HepG2 (cell line): Measurements from ENCODE around the gene SNF8. TPM values are rescaled to one million over a fixed set of nuclear protein-coding genes. Genes with fewer than 3 reads are reported as not detected.
A peak's percentile ranks its signal among the peaks of the same experiment; 100 is the strongest.

Experiments
- ATF7 ChIP-seq, 2 experiments: fragments of 450-650 bp in 1 of 2; sonication (generic) in 1 of 2; formaldehyde crosslinking in 1 of 2; IDR thresholded peaks; 2 replicates each; pipeline versions ENCODE4 v1.4.0 to v1.6.1; 2016 to 2020; ENCODE audit warnings: antibody characterized with exemption in 1 of 2, mild to moderate bottlenecking in 1 of 2, missing genetic modification reagents in 1 of 2
- BRCA1 ChIP-seq: sonication (generic); formaldehyde crosslinking; IDR thresholded peaks from 2 replicates; pipeline ENCODE4 v1.4.0; 2020; ENCODE audit warnings: missing genetic modification reagents
- CREB1 ChIP-seq, 2 experiments: fragments of 450-650 bp in 1 of 2; IDR thresholded peaks; 2 replicates each; pipeline ENCODE4 v1.6.1; 2016 to 2017; ENCODE audit warnings: control low read depth in 1 of 2, mild to moderate bottlenecking in 1 of 2, missing compliant biosample characterization in 1 of 2, missing genetic modification characterization in 1 of 2
- FOSL2 ChIP-seq: sonication (generic); formaldehyde crosslinking; IDR thresholded peaks from 2 replicates; pipeline ENCODE4 v1.4.0; 2020; ENCODE audit warnings: missing genetic modification reagents
- HOXA9 ChIP-seq: sonication (generic); formaldehyde crosslinking; IDR thresholded peaks from 2 replicates; pipeline ENCODE4 v1.8.1; 2022; ENCODE audit warnings: missing genetic modification reagents, mild to moderate bottlenecking, moderate library complexity, borderline replicate concordance
- IRX3 ChIP-seq: sonication (generic); formaldehyde crosslinking; IDR thresholded peaks from 2 replicates; pipeline ENCODE4 v1.8.1; 2023; ENCODE audit warnings: mild to moderate bottlenecking, low read depth, missing genetic modification reagents, borderline replicate concordance
- NR2F2 ChIP-seq: IDR thresholded peaks from 2 replicates; pipeline ENCODE4 v1.6.1; 2012; ENCODE audit warnings: low read depth, inconsistent platforms, borderline replicate concordance
- POLR2A ChIP-seq, 2 experiments: IDR thresholded peaks; 2 replicates each; pipeline ENCODE4 v1.6.1; 2011; ENCODE audit warnings: low read depth in 2 of 2, low read length in 2 of 2, mild to moderate bottlenecking in 1 of 2, moderate library complexity in 1 of 2; ENCODE audit not compliant: insufficient read depth in 1 of 2
- SIX4 ChIP-seq: sonication (generic); formaldehyde crosslinking; IDR thresholded peaks from 2 replicates; pipeline ENCODE4 v1.4.0; 2020; ENCODE audit warnings: missing genetic modification reagents
- STAT5B ChIP-seq: sonication (generic); formaldehyde crosslinking; IDR thresholded peaks from 2 replicates; pipeline ENCODE4 v1.4.0; 2020; ENCODE audit warnings: missing genetic modification reagents
- WIZ ChIP-seq: sonication (generic); formaldehyde crosslinking; IDR thresholded peaks from 2 replicates; pipeline ENCODE4 v1.5.1; 2020; ENCODE audit warnings: mild to moderate bottlenecking, missing genetic modification reagents
- ZBTB21 ChIP-seq: sonication (generic); formaldehyde crosslinking; IDR thresholded peaks from 2 replicates; pipeline ENCODE4 v1.4.0; 2020; ENCODE audit warnings: missing genetic modification reagents
- ZNF292 ChIP-seq: sonication (generic); formaldehyde crosslinking; IDR thresholded peaks from 2 replicates; pipeline ENCODE4 v1.8.1; 2022; ENCODE audit warnings: mild to moderate bottlenecking, low read depth, missing genetic modification reagents, borderline replicate concordance
- polyA plus RNA-seq, 8 experiments: library from polyadenylated mRNA; depleted of rRNA in 3 of 8; stranded (reverse) in 7 of 8; unstranded in 1 of 8; fragments of >200 nt; fragmentation: Illumina TruSeq in 4 of 8; extraction: Trizol in 4 of 8; gene quantifications; 2 replicates each; pipeline versions ENCODE4 v1.2.1 to v1.2.3, GENCODE V29; 2011 to 2016; ENCODE audit warnings: low read depth in 4 of 8, missing spikeins in 1 of 8, mixed read lengths in 1 of 8; ENCODE audit not compliant: insufficient read depth in 1 of 8
- total RNA-seq, 5 experiments: library from RNA; depleted of rRNA; stranded (reverse); fragments of >200 nt; fragmentation: Illumina TruSeq; extraction: Trizol; gene quantifications; 2 replicates each; pipeline ENCODE4 v1.2.3, GENCODE V29; 2016; ENCODE audit warnings: low read depth in 1 of 5
- TF ChIP-seq, protein P1 (sequence below): IDR thresholded peaks from 2 replicates; pipeline ENCODE4 v1.6.1; 2016; ENCODE audit warnings: mild to moderate bottlenecking
- TF ChIP-seq, protein P2 (sequence below): sonication (generic); formaldehyde crosslinking; IDR thresholded peaks from 2 replicates; pipeline ENCODE4 v1.4.0; 2020; ENCODE audit warnings: mild to moderate bottlenecking, missing genetic modification reagents
- TF ChIP-seq, protein P3 (sequence below): sonication (generic); formaldehyde crosslinking; IDR thresholded peaks from 2 replicates; pipeline ENCODE4 v1.4.0; 2020; ENCODE audit warnings: missing genetic modification reagents
- TF ChIP-seq, protein P4 (sequence below): sonication (generic); formaldehyde crosslinking; IDR thresholded peaks from 2 replicates; pipeline ENCODE4 v1.9.0; 2022; ENCODE audit warnings: missing genetic modification reagents, mild to moderate bottlenecking, borderline replicate concordance
- TF ChIP-seq, protein P5 (sequence below): sonication (generic); formaldehyde crosslinking; IDR thresholded peaks from 2 replicates; pipeline ENCODE4 v1.4.0; 2020; ENCODE audit warnings: missing genetic modification reagents
- TF ChIP-seq, protein P6 (sequence below): sonication (generic); formaldehyde crosslinking; IDR thresholded peaks from 2 replicates; pipeline ENCODE4 v1.4.0; 2020; ENCODE audit warnings: mild to moderate bottlenecking, missing genetic modification reagents

Gene SNF8
- total and polyA plus RNA-seq, 2 of the 13 experiments (the other 11 are each of a cell fraction or from before 2014, with no cell fraction given): 114 to 153 TPM

DNA sequence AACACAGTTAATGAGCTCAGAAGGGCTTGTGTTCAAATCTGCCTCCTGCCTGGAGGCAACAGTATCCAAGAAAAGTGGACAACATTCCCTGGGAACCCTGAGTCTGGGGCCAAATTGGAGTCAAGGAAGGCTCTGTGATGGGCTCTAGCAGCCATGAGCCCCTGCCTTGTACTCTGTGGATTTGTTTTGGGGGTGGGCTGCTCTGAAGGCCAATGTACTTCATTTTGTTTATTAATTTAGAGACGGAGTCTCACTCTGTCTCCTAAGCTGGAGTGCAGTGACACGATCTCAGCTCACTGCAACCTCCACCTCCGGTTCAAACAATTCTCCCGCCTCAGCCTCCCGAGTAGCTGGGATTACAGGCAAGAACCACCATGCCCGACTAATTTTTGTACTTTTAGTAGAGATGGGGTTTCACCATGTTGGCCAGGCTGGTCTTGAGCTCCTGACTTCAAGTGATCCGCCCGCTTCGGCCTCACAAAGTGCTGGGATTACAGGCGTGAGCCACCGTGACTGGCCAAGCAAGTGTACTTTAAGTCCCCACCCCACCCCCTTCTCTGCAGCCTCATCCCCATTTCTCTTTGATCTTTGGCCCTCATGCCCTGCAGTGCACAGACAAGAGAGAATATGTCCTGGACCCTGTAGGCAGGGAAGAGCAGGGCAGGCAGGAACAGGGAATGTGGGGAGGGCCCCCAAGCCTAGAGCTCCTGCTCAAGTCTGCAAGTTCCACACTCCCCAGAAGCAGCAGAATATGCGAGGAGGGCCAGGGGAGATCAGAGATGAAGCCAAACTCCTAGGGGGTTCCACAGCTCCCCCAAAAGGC is 26.4 kb upstream of the SNF8 start (continued):
- TF ChIP-seq POLR2A (IDR thresholded peaks at IDR 0.05; ENCODE audit: insufficient read depth in 1 of 2, low read depth in 2 of 2, low read length in 2 of 2) (peak; percentile 45 to 46; a peak in 2 of 4 replicates), ZNF292 (CRISPR knock-in tag) (peak; percentile 98), SIX4 (CRISPR knock-in tag) (peak; percentile 42; the same call in 1 of the 2 replicates), CREB1 (IDR thresholded peaks at IDR 0.05) (0 out of 2 replicates have a peak, but pooled peaks have one; percentile 15), CREB1 (CRISPR knock-in tag; IDR thresholded peaks at IDR 0.05) (peak; percentile 84), IRX3 (CRISPR knock-in tag) (no peak; the same call in 1 of the 2 replicates), ZBTB21 (CRISPR knock-in tag) (peak; percentile 58; the same call in 1 of the 2 replicates), FOSL2 (CRISPR knock-in tag) (peak; percentile 92), NR2F2 (peak; percentile 46; the same call in 1 of the 2 replicates), BRCA1 (CRISPR knock-in tag) (no peak), WIZ (CRISPR knock-in tag) (0 out of 2 replicates have a peak, but pooled peaks have one; percentile 75), HOXA9 (CRISPR knock-in tag) (no peak), STAT5B (CRISPR knock-in tag) (no peak), ATF7 (IDR thresholded peaks at IDR 0.05) (no peak), ATF7 (CRISPR knock-in tag; IDR thresholded peaks at IDR 0.05) (no peak)
- TF ChIP-seq, protein P1, sequence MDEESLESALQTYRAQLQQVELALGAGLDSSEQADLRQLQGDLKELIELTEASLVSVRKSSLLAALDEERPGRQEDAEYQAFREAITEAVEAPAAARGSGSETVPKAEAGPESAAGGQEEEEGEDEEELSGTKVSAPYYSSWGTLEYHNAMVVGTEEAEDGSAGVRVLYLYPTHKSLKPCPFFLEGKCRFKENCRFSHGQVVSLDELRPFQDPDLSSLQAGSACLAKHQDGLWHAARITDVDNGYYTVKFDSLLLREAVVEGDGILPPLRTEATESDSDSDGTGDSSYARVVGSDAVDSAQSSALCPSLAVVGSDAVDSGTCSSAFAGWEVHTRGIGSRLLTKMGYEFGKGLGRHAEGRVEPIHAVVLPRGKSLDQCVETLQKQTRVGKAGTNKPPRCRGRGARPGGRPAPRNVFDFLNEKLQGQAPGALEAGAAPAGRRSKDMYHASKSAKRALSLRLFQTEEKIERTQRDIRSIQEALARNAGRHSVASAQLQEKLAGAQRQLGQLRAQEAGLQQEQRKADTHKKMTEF: peak; percentile 86
- TF ChIP-seq, protein P2, sequence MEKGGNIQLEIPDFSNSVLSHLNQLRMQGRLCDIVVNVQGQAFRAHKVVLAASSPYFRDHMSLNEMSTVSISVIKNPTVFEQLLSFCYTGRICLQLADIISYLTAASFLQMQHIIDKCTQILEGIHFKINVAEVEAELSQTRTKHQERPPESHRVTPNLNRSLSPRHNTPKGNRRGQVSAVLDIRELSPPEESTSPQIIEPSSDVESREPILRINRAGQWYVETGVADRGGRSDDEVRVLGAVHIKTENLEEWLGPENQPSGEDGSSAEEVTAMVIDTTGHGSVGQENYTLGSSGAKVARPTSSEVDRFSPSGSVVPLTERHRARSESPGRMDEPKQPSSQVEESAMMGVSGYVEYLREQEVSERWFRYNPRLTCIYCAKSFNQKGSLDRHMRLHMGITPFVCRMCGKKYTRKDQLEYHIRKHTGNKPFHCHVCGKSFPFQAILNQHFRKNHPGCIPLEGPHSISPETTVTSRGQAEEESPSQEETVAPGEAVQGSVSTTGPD: no peak
- TF ChIP-seq, protein P3, sequence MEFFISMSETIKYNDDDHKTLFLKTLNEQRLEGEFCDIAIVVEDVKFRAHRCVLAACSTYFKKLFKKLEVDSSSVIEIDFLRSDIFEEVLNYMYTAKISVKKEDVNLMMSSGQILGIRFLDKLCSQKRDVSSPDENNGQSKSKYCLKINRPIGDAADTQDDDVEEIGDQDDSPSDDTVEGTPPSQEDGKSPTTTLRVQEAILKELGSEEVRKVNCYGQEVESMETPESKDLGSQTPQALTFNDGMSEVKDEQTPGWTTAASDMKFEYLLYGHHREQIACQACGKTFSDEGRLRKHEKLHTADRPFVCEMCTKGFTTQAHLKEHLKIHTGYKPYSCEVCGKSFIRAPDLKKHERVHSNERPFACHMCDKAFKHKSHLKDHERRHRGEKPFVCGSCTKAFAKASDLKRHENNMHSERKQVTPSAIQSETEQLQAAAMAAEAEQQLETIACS: no peak
- TF ChIP-seq, protein P4, sequence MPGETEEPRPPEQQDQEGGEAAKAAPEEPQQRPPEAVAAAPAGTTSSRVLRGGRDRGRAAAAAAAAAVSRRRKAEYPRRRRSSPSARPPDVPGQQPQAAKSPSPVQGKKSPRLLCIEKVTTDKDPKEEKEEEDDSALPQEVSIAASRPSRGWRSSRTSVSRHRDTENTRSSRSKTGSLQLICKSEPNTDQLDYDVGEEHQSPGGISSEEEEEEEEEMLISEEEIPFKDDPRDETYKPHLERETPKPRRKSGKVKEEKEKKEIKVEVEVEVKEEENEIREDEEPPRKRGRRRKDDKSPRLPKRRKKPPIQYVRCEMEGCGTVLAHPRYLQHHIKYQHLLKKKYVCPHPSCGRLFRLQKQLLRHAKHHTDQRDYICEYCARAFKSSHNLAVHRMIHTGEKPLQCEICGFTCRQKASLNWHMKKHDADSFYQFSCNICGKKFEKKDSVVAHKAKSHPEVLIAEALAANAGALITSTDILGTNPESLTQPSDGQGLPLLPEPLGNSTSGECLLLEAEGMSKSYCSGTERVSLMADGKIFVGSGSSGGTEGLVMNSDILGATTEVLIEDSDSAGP (CRISPR knock-in tag): peak; percentile 89
- TF ChIP-seq, protein P5, sequence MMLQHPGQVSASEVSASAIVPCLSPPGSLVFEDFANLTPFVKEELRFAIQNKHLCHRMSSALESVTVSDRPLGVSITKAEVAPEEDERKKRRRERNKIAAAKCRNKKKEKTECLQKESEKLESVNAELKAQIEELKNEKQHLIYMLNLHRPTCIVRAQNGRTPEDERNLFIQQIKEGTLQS (CRISPR knock-in tag): peak; percentile 63
- TF ChIP-seq, protein P6, sequence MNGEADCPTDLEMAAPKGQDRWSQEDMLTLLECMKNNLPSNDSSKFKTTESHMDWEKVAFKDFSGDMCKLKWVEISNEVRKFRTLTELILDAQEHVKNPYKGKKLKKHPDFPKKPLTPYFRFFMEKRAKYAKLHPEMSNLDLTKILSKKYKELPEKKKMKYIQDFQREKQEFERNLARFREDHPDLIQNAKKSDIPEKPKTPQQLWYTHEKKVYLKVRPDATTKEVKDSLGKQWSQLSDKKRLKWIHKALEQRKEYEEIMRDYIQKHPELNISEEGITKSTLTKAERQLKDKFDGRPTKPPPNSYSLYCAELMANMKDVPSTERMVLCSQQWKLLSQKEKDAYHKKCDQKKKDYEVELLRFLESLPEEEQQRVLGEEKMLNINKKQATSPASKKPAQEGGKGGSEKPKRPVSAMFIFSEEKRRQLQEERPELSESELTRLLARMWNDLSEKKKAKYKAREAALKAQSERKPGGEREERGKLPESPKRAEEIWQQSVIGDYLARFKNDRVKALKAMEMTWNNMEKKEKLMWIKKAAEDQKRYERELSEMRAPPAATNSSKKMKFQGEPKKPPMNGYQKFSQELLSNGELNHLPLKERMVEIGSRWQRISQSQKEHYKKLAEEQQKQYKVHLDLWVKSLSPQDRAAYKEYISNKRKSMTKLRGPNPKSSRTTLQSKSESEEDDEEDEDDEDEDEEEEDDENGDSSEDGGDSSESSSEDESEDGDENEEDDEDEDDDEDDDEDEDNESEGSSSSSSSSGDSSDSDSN (CRISPR knock-in tag): peak; percentile 54; the same call in 1 of the 2 replicates
